Thyroid gland (tissue), 4 donors: ENCODE measurements around the gene DTX1.

Experiments used
- CTCF ChIP-seq, 6 experiments: fragments of 200-600 bp in 3 of 6; fragments of 450-650 bp in 3 of 6; sonication (generic) in 3 of 6; IDR thresholded peaks; one replicate each; pipeline ENCODE4 v1.5.1; 2016 to 2019; ENCODE audit warnings: antibody characterized with exemption in 6 of 6, mild to moderate bottlenecking in 2 of 6, inconsistent platforms in 1 of 6, moderate library complexity in 1 of 6
- POLR2A ChIP-seq, 2 donors: fragments of 450-650 bp; IDR thresholded peaks; one replicate each; pipeline ENCODE4 v1.6.1; 2017; ENCODE audit warnings: antibody characterized with exemption in 2 of 2, mild to moderate bottlenecking in 2 of 2, moderate library complexity in 1 of 2

- TF ChIP-seq CTCF (IDR thresholded peaks at IDR 0.05) (no peak), POLR2A (IDR thresholded peaks at IDR 0.05) (no peak)
Observed at GRCh38 chr12:113065126-113066007, 8.8 kb downstream of the DTX1 start.
